VCaP (cell line): Measurements from ENCODE around the gene HCRTR1.

Source experiments
- H3K27ac ChIP-seq: fragments of 450-650 bp; 2 replicates; pipeline ENCODE4 v1.5.1; 2017
- CTCF ChIP-seq: fragments of 450-650 bp; conservative IDR thresholded peaks from 2 replicates; pipeline ENCODE4 v1.5.1; 2017; ENCODE audit warnings: mild to moderate bottlenecking, moderate library complexity

HCRTR1 gene

GRCh38 chr1:31642897-31643296, 25.4 kb downstream of the HCRTR1 start:
- H3K27ac ChIP-seq: no peak overlapping the region
- no peak for TF ChIP-seq CTCF

- no peak for TF ChIP-seq CTCF
- H3K27ac ChIP-seq: peak overlapping the region; percentile 92
Measured at GRCh38 chr1:31643976-31644559, 26.6 kb downstream of the HCRTR1 start.

GRCh38 chr1:31644560-31645273, 27.2 kb downstream of the HCRTR1 start, which contains the start of gene PEF1:
Gene PEF1, minus strand, starts transcription at chr1:31644876. Its CDS starts 12 bp downstream, at chr1:31644864.
- TF ChIP-seq CTCF: no peak
- peak within 1 kb of the TSS; percentile 92 for H3K27ac ChIP-seq

GRCh38 chr1:31645274-31645568, 27.7 kb downstream of the HCRTR1 start:
- H3K27ac ChIP-seq: peak overlapping the region; percentile 92
- no peak for TF ChIP-seq CTCF

- TF ChIP-seq CTCF: no peak
Measured at GRCh38 chr1:31646259-31646960, 28.9 kb downstream of the HCRTR1 start.

GRCh38 chr1:31647106-31647505, 29.6 kb downstream of the HCRTR1 start:
- H3K27ac ChIP-seq: no peak overlapping the region
- no peak for TF ChIP-seq CTCF

More at GRCh38 chr1:31646259-31646960, 28.9 kb downstream of the HCRTR1 start:
- no peak overlapping the region for H3K27ac ChIP-seq

GRCh38 chr1:31648190-31648589, 30.7 kb downstream of the HCRTR1 start:
- no peak for TF ChIP-seq CTCF

More at GRCh38 chr1:31648190-31648589, 30.7 kb downstream of the HCRTR1 start:
- no peak overlapping the region for H3K27ac ChIP-seq
